Smooth muscle cell of trachea (primary cell): ENCODE results near the gene UBE2QL1. TPM values are rescaled to one million over a fixed set of nuclear protein-coding genes. Genes with fewer than 3 reads are reported as not detected.

Source experiments
- total RNA-seq: library from RNA; depleted of rRNA; stranded (reverse); fragments of >200 nt; gene quantifications from 2 replicates; pipeline ENCODE4 v1.2.1, GENCODE V29; 2014

UBE2QL1 gene, protein sequence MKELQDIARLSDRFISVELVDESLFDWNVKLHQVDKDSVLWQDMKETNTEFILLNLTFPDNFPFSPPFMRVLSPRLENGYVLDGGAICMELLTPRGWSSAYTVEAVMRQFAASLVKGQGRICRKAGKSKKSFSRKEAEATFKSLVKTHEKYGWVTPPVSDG
- under 0.01 TPM in 1 of 2 replicates, not detected in the other for total RNA-seq

DNA sequence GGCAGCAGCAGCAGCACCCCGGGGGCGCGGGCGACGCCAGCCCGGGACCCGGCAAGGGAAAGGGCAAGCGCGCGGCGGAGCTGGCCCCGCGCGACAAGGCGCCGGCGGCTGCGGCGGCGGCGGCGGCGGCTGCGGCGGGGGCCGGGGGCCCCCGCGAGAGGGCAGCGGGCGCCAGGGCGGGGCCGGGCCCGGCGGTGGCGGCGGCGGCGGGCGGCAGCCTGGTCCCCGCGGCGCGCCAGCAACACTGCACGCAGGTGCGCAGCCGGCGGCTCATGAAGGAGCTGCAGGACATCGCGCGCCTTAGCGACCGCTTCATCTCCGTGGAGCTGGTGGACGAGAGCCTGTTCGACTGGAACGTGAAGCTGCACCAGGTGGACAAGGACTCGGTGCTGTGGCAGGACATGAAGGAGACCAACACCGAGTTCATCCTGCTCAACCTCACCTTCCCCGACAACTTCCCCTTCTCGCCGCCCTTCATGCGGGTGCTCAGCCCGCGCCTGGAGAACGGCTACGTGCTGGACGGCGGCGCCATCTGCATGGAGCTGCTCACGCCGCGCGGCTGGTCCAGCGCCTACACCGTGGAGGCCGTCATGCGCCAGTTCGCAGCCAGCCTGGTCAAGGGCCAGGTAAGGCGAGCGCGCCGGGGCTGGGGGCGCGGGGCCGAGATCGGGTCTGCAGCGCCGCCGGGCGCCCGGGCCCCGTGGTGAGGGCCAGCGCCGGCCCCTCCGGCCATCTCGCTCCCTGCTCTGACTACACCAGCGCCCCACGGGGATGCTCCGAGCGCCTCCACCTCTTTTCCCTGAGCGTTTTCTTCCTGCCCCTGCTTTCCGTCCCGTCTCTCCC is at the start of gene UBE2QL1:
Gene UBE2QL1 (plus strand): TSS at position 238 of the 843 bp plus-strand sequence. CDS start 35 bp downstream, at position 273.

Other genes starting within 250 kb of the UBE2QL1 start
- gene MED10, start 70.3 kb upstream of the UBE2QL1 start, total RNA-seq: 10.6 and 11.7 TPM in 2 replicates
- 40.9 and 49.5 TPM in 2 replicates for gene NSUN2, start 184.2 kb downstream of the UBE2QL1 start, total RNA-seq
- 14.8 and 49.6 TPM in 2 replicates for gene SRD5A1, start 184.6 kb downstream of the UBE2QL1 start, total RNA-seq